ENCODE measurements around the gene CCL1. TPM values are rescaled to one million over a fixed set of nuclear protein-coding genes. Genes with fewer than 3 reads are reported as not detected.

Gene CCL1
- total RNA-seq, 1 donor from 2014 or later: not detected

- no peaks in the 10 kb centered on the region for H3K9me3 ChIP-seq (ENCODE audit: low read depth)
- H3K27ac Mint-ChIP-seq: no peak overlapping the region
- no peaks in the 10 kb centered on the region for H4K20me1 ChIP-seq (ENCODE audit: low read depth)
- no peak for DNase-seq (ENCODE audit: low spot score)
- no peaks in the 10 kb centered on the region for H3K27me3 Mint-ChIP-seq (ENCODE audit: insufficient read depth, low read depth)
- H3K27me3 ChIP-seq: peaks cover 3% of the 10 kb centered on the region
- H3K4me3 ChIP-seq: no peak overlapping the region
- H3K36me3 ChIP-seq: no peaks in the 10 kb centered on the region
- no peaks in the 10 kb centered on the region for H3K79me2 ChIP-seq (ENCODE audit: low read depth)
- no peaks in the 10 kb centered on the region for H3K9me3 Mint-ChIP-seq
- no peak overlapping the region for H2AFZ ChIP-seq (replicated peaks)
- no peaks in the 10 kb centered on the region for H3K4me1 ChIP-seq
- H3K4me1 Mint-ChIP-seq: no peaks in the 10 kb centered on the region
- no peaks in the 10 kb centered on the region for H3F3A ChIP-seq (ENCODE audit: low read depth)
- H3K9ac ChIP-seq: no peak overlapping the region
- no peak overlapping the region for H3K4me3 Mint-ChIP-seq
- TF ChIP-seq, protein P1, sequence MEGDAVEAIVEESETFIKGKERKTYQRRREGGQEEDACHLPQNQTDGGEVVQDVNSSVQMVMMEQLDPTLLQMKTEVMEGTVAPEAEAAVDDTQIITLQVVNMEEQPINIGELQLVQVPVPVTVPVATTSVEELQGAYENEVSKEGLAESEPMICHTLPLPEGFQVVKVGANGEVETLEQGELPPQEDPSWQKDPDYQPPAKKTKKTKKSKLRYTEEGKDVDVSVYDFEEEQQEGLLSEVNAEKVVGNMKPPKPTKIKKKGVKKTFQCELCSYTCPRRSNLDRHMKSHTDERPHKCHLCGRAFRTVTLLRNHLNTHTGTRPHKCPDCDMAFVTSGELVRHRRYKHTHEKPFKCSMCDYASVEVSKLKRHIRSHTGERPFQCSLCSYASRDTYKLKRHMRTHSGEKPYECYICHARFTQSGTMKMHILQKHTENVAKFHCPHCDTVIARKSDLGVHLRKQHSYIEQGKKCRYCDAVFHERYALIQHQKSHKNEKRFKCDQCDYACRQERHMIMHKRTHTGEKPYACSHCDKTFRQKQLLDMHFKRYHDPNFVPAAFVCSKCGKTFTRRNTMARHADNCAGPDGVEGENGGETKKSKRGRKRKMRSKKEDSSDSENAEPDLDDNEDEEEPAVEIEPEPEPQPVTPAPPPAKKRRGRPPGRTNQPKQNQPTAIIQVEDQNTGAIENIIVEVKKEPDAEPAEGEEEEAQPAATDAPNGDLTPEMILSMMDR (IDR thresholded peaks at IDR 0.05): no peak
- TF ChIP-seq EZH2phosphoT487 (IDR thresholded peaks at IDR 0.05) (no peak), EZH2 (IDR thresholded peaks at IDR 0.05) (no peak)
- H3K4me2 ChIP-seq: no peak overlapping the region
- H3K36me3 Mint-ChIP-seq: no peaks in the 10 kb centered on the region
- H3K27ac ChIP-seq: no peak overlapping the region
Observed at GRCh38 chr17:34347063-34347462, 16.0 kb downstream of the CCL1 start.

- peaks cover 4% of the 10 kb centered on the region for H3K27me3 Mint-ChIP-seq (ENCODE audit: insufficient read depth, low read depth)
- H2AFZ ChIP-seq (replicated peaks): no peak overlapping the region
- H3K4me1 Mint-ChIP-seq: no peaks in the 10 kb centered on the region
- no peak overlapping the region for H3K9ac ChIP-seq
- H3K27ac Mint-ChIP-seq: no peak overlapping the region
- H4K20me1 ChIP-seq (ENCODE audit: low read depth): no peaks in the 10 kb centered on the region
- H3K27me3 ChIP-seq: peaks cover 9% of the 10 kb centered on the region
- no peak for DNase-seq (ENCODE audit: low spot score)
- no peaks in the 10 kb centered on the region for H3K36me3 Mint-ChIP-seq
- no peaks in the 10 kb centered on the region for H3F3A ChIP-seq (ENCODE audit: low read depth)
- TF ChIP-seq, protein P1 (IDR thresholded peaks at IDR 0.05): no peak
- TF ChIP-seq EZH2phosphoT487 (IDR thresholded peaks at IDR 0.05): no peak
- no peak overlapping the region for H3K4me2 ChIP-seq
- no peaks in the 10 kb centered on the region for H3K9me3 ChIP-seq (ENCODE audit: low read depth)
- H3K4me3 Mint-ChIP-seq: no peak overlapping the region
- no peaks in the 10 kb centered on the region for H3K9me3 Mint-ChIP-seq
- no peaks in the 10 kb centered on the region for H3K79me2 ChIP-seq (ENCODE audit: low read depth)
- no peaks in the 10 kb centered on the region for H3K36me3 ChIP-seq
- H3K4me1 ChIP-seq: no peaks in the 10 kb centered on the region
- no peak overlapping the region for H3K4me3 ChIP-seq
- H3K27ac ChIP-seq: no peak overlapping the region
Observed at GRCh38 chr17:34341916-34342315, 21.1 kb downstream of the CCL1 start.

DNA sequence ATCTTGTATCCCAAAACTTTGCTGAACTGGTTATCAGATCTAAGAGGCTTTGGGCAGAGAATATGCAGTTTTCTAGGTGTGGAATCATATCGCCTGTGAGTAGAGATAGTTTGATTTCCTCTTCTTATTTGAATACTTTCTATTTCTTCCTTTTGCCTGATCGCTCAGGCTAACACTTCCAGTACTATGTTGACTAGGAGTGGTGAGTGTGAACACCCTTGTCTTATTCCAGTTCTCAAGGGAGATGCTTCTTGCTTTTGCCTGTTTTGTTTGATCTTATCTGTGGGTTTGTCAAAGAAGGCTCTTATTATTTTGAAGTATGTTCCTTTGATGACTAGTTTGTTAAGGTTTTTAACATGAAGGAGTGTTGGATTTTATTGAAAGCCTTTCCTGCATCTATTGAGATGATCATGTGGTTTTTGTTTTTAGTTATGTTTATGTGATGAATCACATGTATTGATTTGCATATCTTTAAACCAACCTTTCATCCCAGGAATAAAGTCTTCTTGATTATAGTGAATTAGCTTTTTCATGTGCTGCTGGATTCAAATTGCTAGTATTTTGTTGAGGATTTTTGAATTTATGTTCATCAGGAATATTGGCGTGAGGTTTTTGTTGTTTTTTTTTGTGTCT lies 23.8 kb downstream of the CCL1 start:
- H2AFZ ChIP-seq (replicated peaks): no peak overlapping the region
- no peak overlapping the region for H3K4me3 ChIP-seq
- no peak overlapping the region for H3K27ac ChIP-seq
- H3K4me1 ChIP-seq: no peaks in the 10 kb centered on the region
- no peaks in the 10 kb centered on the region for H3F3A ChIP-seq (ENCODE audit: low read depth)
- H3K9me3 ChIP-seq (ENCODE audit: low read depth): no peaks in the 10 kb centered on the region
- no peaks in the 10 kb centered on the region for H3K36me3 ChIP-seq
- H3K27me3 ChIP-seq: peaks cover 9% of the 10 kb centered on the region
- peaks cover 4% of the 10 kb centered on the region for H3K9me3 Mint-ChIP-seq
- no peak overlapping the region for H3K4me2 ChIP-seq
- TF ChIP-seq, protein P1 (IDR thresholded peaks at IDR 0.05): no peak
- no peak for TF ChIP-seq EZH2phosphoT487 (IDR thresholded peaks at IDR 0.05)
- TF ChIP-seq EZH2 (IDR thresholded peaks at IDR 0.05): no peak
- no peaks in the 10 kb centered on the region for H3K36me3 Mint-ChIP-seq
- H3K4me3 Mint-ChIP-seq: no peak overlapping the region
- no peaks in the 10 kb centered on the region for H4K20me1 ChIP-seq (ENCODE audit: low read depth)
- no peaks in the 10 kb centered on the region for H3K4me1 Mint-ChIP-seq
- no peak for DNase-seq (ENCODE audit: low spot score)
- no peaks in the 10 kb centered on the region for H3K79me2 ChIP-seq (ENCODE audit: low read depth)
- no peak overlapping the region for H3K27ac Mint-ChIP-seq
- no peak overlapping the region for H3K9ac ChIP-seq
- H3K27me3 Mint-ChIP-seq (ENCODE audit: insufficient read depth, low read depth): peaks cover 4% of the 10 kb centered on the region
